Neuronal stem cell (in vitro differentiated cells): Measurements from ENCODE around the gene POLN.
"Not testable (repeated sequence)": the region's sequence is repeated elsewhere in the genome, so short reads cannot be mapped to it uniquely, and the experiment has no call there.

ENCODE experiments used
- DNase-seq: peaks from one replicate; pipeline ENCODE4 v3.0.0-alpha.2; 2013; ENCODE audit warnings: low spot score
- H2AFZ ChIP-seq: one replicate; pipeline ENCODE4 v1.6.1; 2013; ENCODE audit warnings: mild to moderate bottlenecking, low read length, inconsistent platforms
- H2AK5ac ChIP-seq: 2 replicates; pipeline ENCODE4 v1.6.1; 2013; ENCODE audit warnings: low read depth, mild to moderate bottlenecking, inconsistent platforms, low read length, moderate library complexity, mixed read lengths
- H2BK120ac ChIP-seq: 2 replicates; pipeline ENCODE4 v1.6.1; 2013; ENCODE audit warnings: low read depth, mild to moderate bottlenecking, inconsistent platforms, low read length, moderate library complexity, mixed read lengths
- H2BK12ac ChIP-seq: one replicate; pipeline ENCODE4 v1.6.1; 2013; ENCODE audit warnings: low read length, inconsistent platforms
- H2BK15ac ChIP-seq: 2 replicates; pipeline ENCODE4 v1.6.1; 2013; ENCODE audit warnings: mild to moderate bottlenecking, low read length, inconsistent platforms, mixed read lengths
- H2BK5ac ChIP-seq: one replicate; pipeline ENCODE4 v1.6.1; 2013; ENCODE audit warnings: inconsistent platforms, mild to moderate bottlenecking, low read length, moderate library complexity
- H3K14ac ChIP-seq: one replicate; pipeline ENCODE4 v1.6.1; 2013; ENCODE audit warnings: low read length, inconsistent platforms
- H3K18ac ChIP-seq: 2 replicates; pipeline ENCODE4 v1.6.1; 2013; ENCODE audit warnings: low read length, inconsistent platforms
- H3K23ac ChIP-seq: 2 replicates; pipeline ENCODE4 v1.6.1; 2013; ENCODE audit warnings: low read depth, mild to moderate bottlenecking, mixed read lengths, low read length, inconsistent platforms; ENCODE audit not compliant: poor library complexity
- H3K27ac ChIP-seq: replicated peaks from 3 replicates; pipeline ENCODE4 v1.5.1; 2013; ENCODE audit warnings: low read length, inconsistent platforms
- H3K27me3 ChIP-seq, 3 experiments: 2 replicates each; pipeline ENCODE4 v1.6.1; 2013; ENCODE audit warnings: low read length in 3 of 3, mild to moderate bottlenecking in 2 of 3, inconsistent platforms in 1 of 3, low read depth in 1 of 3, mixed read lengths in 1 of 3, moderate library complexity in 1 of 3; ENCODE audit not compliant: control insufficient read depth in 3 of 3, insufficient read depth in 3 of 3
- H3K36me3 ChIP-seq, 2 donors: replicated peaks in 1 of 2; 2 replicates each; pipeline ENCODE4 v1.6.1; 2013; ENCODE audit warnings: low read length in 2 of 2; ENCODE audit not compliant: control insufficient read depth in 2 of 2, insufficient read depth in 2 of 2
- H3K4ac ChIP-seq: 2 replicates; pipeline ENCODE4 v1.6.1; 2013; ENCODE audit warnings: inconsistent platforms, mild to moderate bottlenecking, low read length, moderate library complexity
- H3K4me1 ChIP-seq, 2 donors: 1 replicate in 1 of 2; 2 replicates in 1 of 2; pipeline ENCODE4 v1.6.1; 2013; ENCODE audit warnings: low read length in 2 of 2, low read depth in 1 of 2; ENCODE audit not compliant: control insufficient read depth in 2 of 2, insufficient read depth in 1 of 2
- H3K4me2 ChIP-seq: one replicate; pipeline ENCODE4 v1.6.1; 2013; ENCODE audit warnings: mild to moderate bottlenecking, low read length, inconsistent platforms; ENCODE audit not compliant: insufficient read depth, poor library complexity, severe bottlenecking
- H3K4me3 ChIP-seq, 2 donors: 2 replicates each; pipeline ENCODE4 v1.5.1; 2013; ENCODE audit warnings: low read length in 2 of 2, mild to moderate bottlenecking in 2 of 2, inconsistent platforms in 1 of 2, moderate library complexity in 1 of 2
- H3K79me1 ChIP-seq: one replicate; pipeline ENCODE4 v1.6.1; 2013; ENCODE audit warnings: low read depth, mild to moderate bottlenecking, inconsistent platforms, low read length, moderate library complexity
- H3K9ac ChIP-seq: one replicate; pipeline ENCODE4 v1.6.1; 2013; ENCODE audit warnings: mild to moderate bottlenecking, low read depth, low read length, inconsistent platforms; ENCODE audit not compliant: poor library complexity
- H3K9me3 ChIP-seq, 2 donors: replicated peaks in 1 of 2; 2 replicates each; pipeline versions ENCODE3 to v1.6.1; 2013; ENCODE audit warnings: low read length in 2 of 2, mild to moderate bottlenecking in 2 of 2, inconsistent platforms in 1 of 2, low read depth in 1 of 2, mixed read lengths in 1 of 2, moderate library complexity in 1 of 2; ENCODE audit not compliant: control insufficient read depth in 2 of 2, insufficient read depth in 1 of 2
- H4K8ac ChIP-seq: one replicate; pipeline ENCODE4 v1.6.1; 2013; ENCODE audit warnings: low read depth, mild to moderate bottlenecking, inconsistent platforms, low read length, moderate library complexity
- H4K91ac ChIP-seq: one replicate; pipeline ENCODE4 v1.6.1; 2013; ENCODE audit warnings: low read length, low read depth, mild to moderate bottlenecking, inconsistent platforms; ENCODE audit not compliant: poor library complexity
- WGBS, 2 donors: extraction: QIAGEN DNeasy Blood & Tissue Kit; methylation state at CpG; one replicate each; pipeline ENCODE4 v1.1.7; 2013; ENCODE audit warnings: missing lambda C conversion rate in 2 of 2, mixed read lengths in 1 of 2; ENCODE audit not compliant: insufficient read length in 2 of 2, insufficient replicate concordance in 1 of 2; ENCODE audit errors: extremely low coverage in 2 of 2; 5-methylcytosine and 5-hydroxymethylcytosine counted together

Gene POLN

GRCh38 chr4:2166253-2166652, 75.7 kb downstream of the POLN start:
- H3K4me3 ChIP-seq, result no peak overlapping the region
- H2BK5ac ChIP-seq, result no peak overlapping the region
- H3K27ac ChIP-seq, result no peak overlapping the region
- H3K4me2 ChIP-seq, result no peak overlapping the region
- no peak overlapping the region for H3K4ac ChIP-seq
- no peak for DNase-seq
- H3K4me1 ChIP-seq, result peaks cover 0 to 2% of the 10 kb centered on the region in 2 donors
- no peaks in the 10 kb centered on the region for H3K79me1 ChIP-seq
- no peak overlapping the region for H2BK12ac ChIP-seq
- no CpG with 5 or more reads among the region's 5 CpGs for WGBS, 2 donors
- no peak overlapping the region for H3K14ac ChIP-seq
- H3K36me3 ChIP-seq, result peaks cover 0 to 2% of the 10 kb centered on the region in 2 donors
- H2BK120ac ChIP-seq, result no peak overlapping the region
- no peaks in the 10 kb centered on the region for H3K27me3 ChIP-seq
- no peak overlapping the region for H4K8ac ChIP-seq
- no peak overlapping the region for H4K91ac ChIP-seq
- H3K9me3 ChIP-seq, result peaks cover 0 to 2% of the 10 kb centered on the region in 2 donors
- no peak overlapping the region for H2BK15ac ChIP-seq
- no peak overlapping the region for H3K23ac ChIP-seq
- H3K9ac ChIP-seq, result no peak overlapping the region
- no peak overlapping the region for H2AFZ ChIP-seq
- no peak overlapping the region for H3K18ac ChIP-seq
- no peak overlapping the region for H2AK5ac ChIP-seq

DNA sequence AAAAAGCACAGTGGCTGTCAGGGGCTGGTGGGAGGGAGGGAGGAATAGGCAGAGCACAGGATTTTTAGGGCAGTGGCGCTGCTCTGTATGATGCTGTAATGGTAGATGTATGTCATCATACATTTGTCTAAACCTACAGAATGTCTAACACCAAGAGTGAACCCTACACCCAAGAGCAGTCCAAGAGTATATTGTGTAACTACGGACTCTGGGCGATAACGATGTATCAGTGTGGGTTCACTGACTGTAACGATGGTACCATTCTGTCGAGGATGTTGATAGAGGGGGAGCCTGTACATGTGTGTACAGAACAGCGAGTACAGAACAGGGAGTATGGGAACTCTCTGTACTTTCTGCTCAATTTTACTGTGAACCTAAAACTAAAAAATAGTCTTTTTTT, 76.5 kb downstream of the POLN start:
- no peak overlapping the region for H2BK5ac ChIP-seq
- H3K27me3 ChIP-seq, result no peaks in the 10 kb centered on the region
- no peak overlapping the region for H3K9ac ChIP-seq
- H2BK15ac ChIP-seq, result no peak overlapping the region
- no CpG with 5 or more reads among the region's 7 CpGs for WGBS, 2 donors
- H2BK12ac ChIP-seq, result no peak overlapping the region
- H4K91ac ChIP-seq, result no peak overlapping the region
- H3K14ac ChIP-seq, result no peak overlapping the region
- peaks cover 0 to 2% of the 10 kb centered on the region in 2 donors for H3K36me3 ChIP-seq
- peak overlapping the region; percentile 46 for H3K23ac ChIP-seq
- no peak overlapping the region for H3K4ac ChIP-seq
- no peak overlapping the region for H2AFZ ChIP-seq
- H3K4me1 ChIP-seq, result peaks cover 0 to 2% of the 10 kb centered on the region in 2 donors
- peaks cover 0 to 2% of the 10 kb centered on the region in 2 donors for H3K9me3 ChIP-seq
- no peak overlapping the region for H2AK5ac ChIP-seq
- no peak overlapping the region for H2BK120ac ChIP-seq
- H4K8ac ChIP-seq, result no peak overlapping the region
- no peak overlapping the region for H3K4me3 ChIP-seq
- H3K18ac ChIP-seq, result no peak overlapping the region
- no peak for DNase-seq
- no peak overlapping the region for H3K27ac ChIP-seq
- H3K4me2 ChIP-seq, result no peak overlapping the region
- no peaks in the 10 kb centered on the region for H3K79me1 ChIP-seq

GRCh38 chr4:2163311-2163821, 78.6 kb downstream of the POLN start:
- Histone ChIP-seq H3K4me1 (no peaks in the 10 kb centered on the region), H3K4me3 (peak overlapping the region in 1 of 2 donors; percentile 58), H3K18ac (no peak overlapping the region), H2BK15ac (no peak overlapping the region), H2AK5ac (no peak overlapping the region), H4K8ac (no peak overlapping the region), H3K36me3 (peaks cover 0 to 2% of the 10 kb centered on the region in 2 donors), H2AFZ (no peak overlapping the region), H3K9me3 (peaks cover 0 to 2% of the 10 kb centered on the region in 2 donors), H2BK12ac (no peak overlapping the region), H3K9ac (no peak overlapping the region), H2BK120ac (no peak overlapping the region), H3K4ac (no peak overlapping the region), H3K27ac (no peak overlapping the region), H4K91ac (no peak overlapping the region), H3K4me2 (no peak overlapping the region), H2BK5ac (no peak overlapping the region), H3K23ac (no peak overlapping the region), H3K79me1 (no peaks in the 10 kb centered on the region), H3K14ac (no peak overlapping the region), H3K27me3 (no peaks in the 10 kb centered on the region)
- no CpG with 5 or more reads among the region's 19 CpGs for WGBS, 2 donors
- DNase-seq, result no peak

DNA sequence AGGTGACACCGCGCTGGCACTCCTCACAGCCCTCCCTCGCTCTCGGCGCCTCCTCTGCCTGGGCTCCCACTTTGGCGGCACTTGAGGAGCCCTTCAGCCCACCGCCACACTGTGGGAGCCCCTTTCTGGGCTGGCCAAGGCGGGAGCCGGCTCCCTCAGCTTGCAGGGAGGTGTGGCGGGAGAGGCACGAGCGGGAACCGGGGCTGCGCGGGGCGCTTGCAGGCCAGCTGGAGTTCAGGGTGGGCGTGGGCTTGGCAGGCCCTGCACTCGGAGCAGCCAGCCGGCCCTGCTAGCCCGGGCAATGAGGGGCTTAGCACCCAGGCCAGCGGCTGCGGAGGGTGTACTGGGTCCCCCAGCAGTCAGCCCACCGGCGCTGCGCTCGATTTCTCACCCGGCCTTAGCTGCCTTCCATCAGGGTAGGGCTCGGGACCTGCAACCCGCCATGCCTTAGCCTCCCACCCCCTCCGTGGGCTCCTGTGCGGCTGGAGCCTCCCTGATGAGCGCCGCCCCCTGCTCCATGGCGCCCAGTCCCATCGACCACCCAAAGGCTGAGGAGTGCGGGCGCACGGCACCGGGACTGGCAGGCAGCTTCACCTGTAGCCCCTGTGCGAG, 80.7 kb downstream of the POLN start:
- H2BK120ac ChIP-seq, H3K9me3 ChIP-seq, H2AFZ ChIP-seq, H4K91ac ChIP-seq, H3K4me2 ChIP-seq, H3K79me1 ChIP-seq, H4K8ac ChIP-seq, H3K14ac ChIP-seq, H3K18ac ChIP-seq, H3K36me3 ChIP-seq, H2BK12ac ChIP-seq, H3K23ac ChIP-seq, H2BK15ac ChIP-seq, DNase-seq, H3K9ac ChIP-seq, H3K4ac ChIP-seq, H3K27ac ChIP-seq, H2BK5ac ChIP-seq, H3K4me1 ChIP-seq, H3K27me3 ChIP-seq, H2AK5ac ChIP-seq, H3K4me3 ChIP-seq: not testable (repeated sequence)
- no CpG with 5 or more reads among the region's 40 CpGs for WGBS, 2 donors
